ENCODE data around the gene RPTOR. TPM values are rescaled to one million over a fixed set of nuclear protein-coding genes. Genes with fewer than 3 reads are reported as not detected.

The RPTOR gene
- polyA plus RNA-seq, 1 of the 3 experiments (the other 2 are of a cell fraction) = 14.9 TPM

DNA sequence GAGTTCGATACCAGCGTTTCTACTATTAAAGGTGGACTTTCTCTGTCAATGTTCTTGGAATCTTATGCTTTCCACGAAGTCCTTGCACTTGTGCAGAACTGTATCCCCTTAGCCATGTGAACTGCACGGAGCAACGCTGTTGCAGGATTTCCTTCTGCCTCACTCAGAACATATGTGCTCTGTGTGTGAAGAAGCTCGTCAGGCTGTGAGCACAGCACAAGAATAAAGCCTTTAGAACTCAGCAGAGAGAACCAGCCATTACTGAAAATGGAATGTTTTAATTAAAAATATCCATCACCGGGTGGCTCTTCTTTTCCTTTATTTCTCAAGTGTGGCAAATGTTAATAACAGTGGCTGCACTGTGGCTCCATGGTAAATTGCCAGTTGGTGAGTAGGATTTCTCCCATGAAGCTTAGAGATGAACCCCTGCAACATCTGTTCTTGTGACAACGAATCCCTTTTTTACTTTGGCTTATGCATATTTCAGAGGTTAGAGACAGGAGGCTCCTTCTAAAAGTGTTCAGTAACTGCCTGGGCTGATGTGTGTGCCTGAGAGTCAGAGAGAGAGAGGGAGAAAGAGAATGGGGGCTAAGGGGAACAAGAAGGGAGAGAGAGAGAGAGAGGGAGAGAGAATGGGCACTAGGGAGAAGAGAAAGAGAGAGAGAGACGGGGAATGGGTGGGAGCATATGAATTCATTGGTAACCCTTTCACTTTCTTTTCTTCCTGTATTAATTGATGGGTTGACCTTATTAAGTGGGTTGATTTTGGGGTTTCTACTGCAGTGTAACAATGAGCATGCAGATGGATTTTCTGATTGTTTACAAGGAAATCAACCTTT is 50.0 kb downstream of the RPTOR start:
- TF ChIP-seq TAF1 (IDR thresholded peaks at IDR 0.05; ENCODE audit: borderline replicate concordance, low read depth, low read length) = no peak
- TF ChIP-seq, protein P1, sequence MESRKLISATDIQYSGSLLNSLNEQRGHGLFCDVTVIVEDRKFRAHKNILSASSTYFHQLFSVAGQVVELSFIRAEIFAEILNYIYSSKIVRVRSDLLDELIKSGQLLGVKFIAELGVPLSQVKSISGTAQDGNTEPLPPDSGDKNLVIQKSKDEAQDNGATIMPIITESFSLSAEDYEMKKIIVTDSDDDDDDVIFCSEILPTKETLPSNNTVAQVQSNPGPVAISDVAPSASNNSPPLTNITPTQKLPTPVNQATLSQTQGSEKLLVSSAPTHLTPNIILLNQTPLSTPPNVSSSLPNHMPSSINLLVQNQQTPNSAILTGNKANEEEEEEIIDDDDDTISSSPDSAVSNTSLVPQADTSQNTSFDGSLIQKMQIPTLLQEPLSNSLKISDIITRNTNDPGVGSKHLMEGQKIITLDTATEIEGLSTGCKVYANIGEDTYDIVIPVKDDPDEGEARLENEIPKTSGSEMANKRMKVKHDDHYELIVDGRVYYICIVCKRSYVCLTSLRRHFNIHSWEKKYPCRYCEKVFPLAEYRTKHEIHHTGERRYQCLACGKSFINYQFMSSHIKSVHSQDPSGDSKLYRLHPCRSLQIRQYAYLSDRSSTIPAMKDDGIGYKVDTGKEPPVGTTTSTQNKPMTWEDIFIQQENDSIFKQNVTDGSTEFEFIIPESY (IDR thresholded peaks at IDR 0.05; ENCODE audit: borderline replicate concordance, low read depth) = no peak
- no peak for TF ChIP-seq EP300 (IDR thresholded peaks at IDR 0.05; ENCODE audit: borderline replicate concordance in 1 of 2, low read depth in 1 of 2, low read length in 1 of 2)
- TF ChIP-seq SIN3A (IDR thresholded peaks at IDR 0.05; ENCODE audit: borderline replicate concordance, low read depth, low read length) = no peak
- no peak for TF ChIP-seq IRF3 (IDR thresholded peaks at IDR 0.05; ENCODE audit: low read depth, low read length)
- TF ChIP-seq YY1 (IDR thresholded peaks at IDR 0.05; ENCODE audit: low read depth) = no peak
- no peak for TF ChIP-seq RCOR1 (IDR thresholded peaks at IDR 0.05; ENCODE audit: low read length)
- TF ChIP-seq, protein P2, sequence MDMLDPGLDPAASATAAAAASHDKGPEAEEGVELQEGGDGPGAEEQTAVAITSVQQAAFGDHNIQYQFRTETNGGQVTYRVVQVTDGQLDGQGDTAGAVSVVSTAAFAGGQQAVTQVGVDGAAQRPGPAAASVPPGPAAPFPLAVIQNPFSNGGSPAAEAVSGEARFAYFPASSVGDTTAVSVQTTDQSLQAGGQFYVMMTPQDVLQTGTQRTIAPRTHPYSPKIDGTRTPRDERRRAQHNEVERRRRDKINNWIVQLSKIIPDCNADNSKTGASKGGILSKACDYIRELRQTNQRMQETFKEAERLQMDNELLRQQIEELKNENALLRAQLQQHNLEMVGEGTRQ (IDR thresholded peaks at IDR 0.05; ENCODE audit: borderline replicate concordance, low read depth, low read length) = no peak
- no peak for TF ChIP-seq POLR2AphosphoS5 (IDR thresholded peaks at IDR 0.05; ENCODE audit: low read depth, low read length)
- TF ChIP-seq RFX5 (IDR thresholded peaks at IDR 0.05; ENCODE audit: low read length) = no peak
- no peak for TF ChIP-seq FOXJ3 (CRISPR knock-in tag; IDR thresholded peaks at IDR 0.05)
- TF ChIP-seq RAD21 (IDR thresholded peaks at IDR 0.05; ENCODE audit: low read length) = no peak
- no peak for TF ChIP-seq FOXM1 (IDR thresholded peaks at IDR 0.05; ENCODE audit: low read depth)
- TF ChIP-seq TCF12 (IDR thresholded peaks at IDR 0.05) = no peak
- no peak for TF ChIP-seq JUND (IDR thresholded peaks at IDR 0.05)
- TF ChIP-seq EZH2phosphoT487 (IDR thresholded peaks at IDR 0.05; ENCODE audit: borderline replicate concordance, low read depth) = no peak
- TF ChIP-seq, protein P3, sequence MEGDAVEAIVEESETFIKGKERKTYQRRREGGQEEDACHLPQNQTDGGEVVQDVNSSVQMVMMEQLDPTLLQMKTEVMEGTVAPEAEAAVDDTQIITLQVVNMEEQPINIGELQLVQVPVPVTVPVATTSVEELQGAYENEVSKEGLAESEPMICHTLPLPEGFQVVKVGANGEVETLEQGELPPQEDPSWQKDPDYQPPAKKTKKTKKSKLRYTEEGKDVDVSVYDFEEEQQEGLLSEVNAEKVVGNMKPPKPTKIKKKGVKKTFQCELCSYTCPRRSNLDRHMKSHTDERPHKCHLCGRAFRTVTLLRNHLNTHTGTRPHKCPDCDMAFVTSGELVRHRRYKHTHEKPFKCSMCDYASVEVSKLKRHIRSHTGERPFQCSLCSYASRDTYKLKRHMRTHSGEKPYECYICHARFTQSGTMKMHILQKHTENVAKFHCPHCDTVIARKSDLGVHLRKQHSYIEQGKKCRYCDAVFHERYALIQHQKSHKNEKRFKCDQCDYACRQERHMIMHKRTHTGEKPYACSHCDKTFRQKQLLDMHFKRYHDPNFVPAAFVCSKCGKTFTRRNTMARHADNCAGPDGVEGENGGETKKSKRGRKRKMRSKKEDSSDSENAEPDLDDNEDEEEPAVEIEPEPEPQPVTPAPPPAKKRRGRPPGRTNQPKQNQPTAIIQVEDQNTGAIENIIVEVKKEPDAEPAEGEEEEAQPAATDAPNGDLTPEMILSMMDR (IDR thresholded peaks at IDR 0.05) = no peak
- TF ChIP-seq PBX3 (IDR thresholded peaks at IDR 0.05) = no peak
- TF ChIP-seq RXRA (IDR thresholded peaks at IDR 0.05; ENCODE audit: borderline replicate concordance, low read depth) = no peak
- H2AFZ ChIP-seq (ENCODE audit: low read depth) = no peak overlapping the region
- H3K4me2 ChIP-seq = no peak overlapping the region
- no peak overlapping the region for H3K27ac ChIP-seq (ENCODE audit: low read depth in 2 of 2, low read length in 1 of 2)
- H3F3A ChIP-seq (replicated peaks; ENCODE audit: insufficient read depth) = peaks cover 6% of the 10 kb centered on the region
- H4K20me1 ChIP-seq (ENCODE audit: insufficient read depth) = peaks cover 74% of the 10 kb centered on the region
- CTCF ChIA-PET = interaction anchor here (0.8 to 1.0 kb wide), 2 partner anchors 19 to 167 kb away, joined by 3 read pairs; no protein-coding TSS in a partner anchor
- H3K4me1 ChIP-seq (ENCODE audit: control insufficient read depth in 1 of 2, insufficient read depth in 2 of 2, low read depth in 1 of 2, low read length in 1 of 2) = peaks cover 5 to 8% of the 10 kb centered on the region in 2 experiments; a peak in 2 of 4 replicates
- peaks cover 83% of the 10 kb centered on the region for H3K79me2 ChIP-seq (ENCODE audit: insufficient read depth)
- POLR2A ChIA-PET = no interaction called here
- H3K27me3 ChIP-seq (ENCODE audit: insufficient read depth) = no peaks in the 10 kb centered on the region
- H3K9ac ChIP-seq = no peak overlapping the region
- no peaks in the 10 kb centered on the region for H3K9me2 ChIP-seq
- H3K4me3 ChIP-seq (ENCODE audit: low read depth in 2 of 2, low read length in 1 of 2) = no peak overlapping the region
- WGBS (ENCODE audit: low lambda C conversion rate) = 94% methylated on average over 9 of the region's 9 CpGs
- H3K9me3 ChIP-seq = no peaks in the 10 kb centered on the region
- no peak for DNase-seq
- no peaks in the 10 kb centered on the region for H3K36me3 ChIP-seq (replicated peaks in 1 of 2; ENCODE audit: control insufficient read depth in 1 of 2, insufficient read depth in 2 of 2, low read length in 1 of 2)
